ENCODE data around the gene LSR. TPM values are rescaled to one million over a fixed set of nuclear protein-coding genes. Genes with fewer than 3 reads are reported as not detected.
"Not testable (repeated sequence)": the region's sequence is repeated elsewhere in the genome, so short reads cannot be mapped to it uniquely, and the experiment has no call there.

Gene LSR
- total RNA-seq, 2 experiments from 2014 or later: 13.2 to 13.3 TPM

DNA sequence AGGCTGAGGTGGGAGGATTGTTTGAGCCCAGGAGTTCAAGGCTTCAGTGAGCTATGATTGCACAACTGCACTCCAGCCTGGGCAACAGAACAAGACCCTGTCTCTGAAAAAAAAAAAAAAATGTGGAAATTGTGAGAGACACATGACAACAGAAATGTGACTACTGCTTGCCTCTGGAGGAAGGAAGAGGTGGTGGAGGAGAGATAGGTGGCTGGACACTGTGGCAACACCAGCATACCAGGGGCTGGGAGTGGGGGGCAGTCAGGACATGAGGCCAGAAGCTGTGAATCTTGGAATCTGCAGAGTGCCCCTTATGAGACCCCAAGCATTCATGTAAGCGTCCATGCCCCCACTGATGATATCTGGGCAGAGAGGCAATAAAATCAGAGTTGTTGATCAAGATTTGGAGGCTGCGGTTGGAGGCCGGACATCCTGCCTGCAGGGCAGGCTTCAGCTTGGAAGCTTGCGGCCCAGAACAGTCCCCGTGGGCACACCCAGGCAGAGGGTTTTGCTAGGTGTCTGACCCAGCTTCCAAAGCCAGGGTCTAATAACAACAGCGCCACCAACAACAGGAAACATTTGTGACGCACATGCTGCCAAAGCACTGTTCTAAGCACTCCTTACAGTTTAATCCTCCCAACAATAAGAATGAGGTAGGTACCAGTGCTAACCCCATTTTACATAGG, 37.1 kb upstream of the LSR start:
- ChIA-PET POLR2A (interaction anchor here (0.8 to 5.0 kb wide), 20 partner anchors 9 to 609 kb away, joined by 3 to 64 read pairs (median 4); partner anchors contain the start of genes FXYD5 and ZNF302), CTCF (interaction anchor here (1.1 to 2.3 kb wide), 4 partner anchors 26 to 70 kb away, joined by 3 to 17 read pairs (median 8); partner anchors contain the start of genes FXYD5 and FXYD7)
- Mint-ChIP-seq H3K4me3 (peak overlapping the region; percentile 56), H3K27me3 (no peaks in the 10 kb centered on the region), H3K27ac (peak overlapping the region; percentile 99), H3K9me3 (peaks cover 6% of the 10 kb centered on the region), H3K4me1 (peaks cover 89% of the 10 kb centered on the region), H3K36me3 (ENCODE audit: low read depth) (peaks cover 20% of the 10 kb centered on the region)
- DNase-seq: peak; percentile 91

DNA sequence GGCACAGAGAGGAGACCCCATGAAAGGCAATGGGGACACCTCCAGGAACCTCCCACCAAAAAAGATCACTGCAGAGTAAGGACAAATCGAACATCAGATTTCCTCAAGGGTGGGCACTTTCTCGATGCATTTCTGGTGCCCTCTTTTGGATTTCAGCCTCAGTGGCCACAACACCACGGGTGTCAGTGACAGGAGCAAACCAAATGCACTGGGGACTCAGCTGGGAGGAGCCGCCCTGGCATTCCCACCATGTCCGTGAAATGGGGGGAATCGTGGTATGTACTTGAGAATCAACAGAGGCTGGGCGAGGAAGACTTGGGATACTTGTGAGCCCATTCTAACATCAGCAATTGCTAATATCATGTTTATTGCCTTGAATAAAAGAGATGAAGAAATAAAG, 36.6 kb upstream of the LSR start:
- POLR2A ChIA-PET: interaction anchor here (0.8 to 5.0 kb wide), 16 partner anchors 8 to 609 kb away, joined by 3 to 64 read pairs (median 5); partner anchors contain the start of gene FXYD5
- Mint-ChIP-seq H3K4me3 (peak overlapping the region; percentile 56), H3K4me1 (peaks cover 87% of the 10 kb centered on the region), H3K27me3 (no peaks in the 10 kb centered on the region), H3K27ac (peak overlapping the region; percentile 99), H3K9me3 (peaks cover 6% of the 10 kb centered on the region), H3K36me3 (ENCODE audit: low read depth) (peaks cover 20% of the 10 kb centered on the region)
- no peak for DNase-seq
- CTCF ChIA-PET: interaction anchor here (1.1 to 2.3 kb wide), 4 partner anchors 25 to 70 kb away, joined by 3 to 17 read pairs (median 8); partner anchors contain the start of genes FXYD5 and FXYD7

GRCh38 chr19:35213663-35214632, 34.9 kb upstream of the LSR start:
- DNase-seq: peak; percentile 78
- Mint-ChIP-seq H3K36me3 (ENCODE audit: low read depth) (peaks cover 14% of the 10 kb centered on the region), H3K4me3 (peak overlapping the region; percentile 7), H3K9me3 (peaks cover 3% of the 10 kb centered on the region), H3K27ac (peak overlapping the region; percentile 99), H3K27me3 (no peaks in the 10 kb centered on the region), H3K4me1 (peaks cover 75% of the 10 kb centered on the region)
- ChIA-PET POLR2A (interaction anchor here (0.7 to 5.0 kb wide), 16 partner anchors 9 to 249 kb away, joined by 3 to 64 read pairs (median 4); partner anchors contain the start of gene FXYD5), CTCF (interaction anchor here (0.8 to 1.5 kb wide), 3 partner anchors 42 to 67 kb away, joined by 3 read pairs; no protein-coding TSS in a partner anchor)

DNA sequence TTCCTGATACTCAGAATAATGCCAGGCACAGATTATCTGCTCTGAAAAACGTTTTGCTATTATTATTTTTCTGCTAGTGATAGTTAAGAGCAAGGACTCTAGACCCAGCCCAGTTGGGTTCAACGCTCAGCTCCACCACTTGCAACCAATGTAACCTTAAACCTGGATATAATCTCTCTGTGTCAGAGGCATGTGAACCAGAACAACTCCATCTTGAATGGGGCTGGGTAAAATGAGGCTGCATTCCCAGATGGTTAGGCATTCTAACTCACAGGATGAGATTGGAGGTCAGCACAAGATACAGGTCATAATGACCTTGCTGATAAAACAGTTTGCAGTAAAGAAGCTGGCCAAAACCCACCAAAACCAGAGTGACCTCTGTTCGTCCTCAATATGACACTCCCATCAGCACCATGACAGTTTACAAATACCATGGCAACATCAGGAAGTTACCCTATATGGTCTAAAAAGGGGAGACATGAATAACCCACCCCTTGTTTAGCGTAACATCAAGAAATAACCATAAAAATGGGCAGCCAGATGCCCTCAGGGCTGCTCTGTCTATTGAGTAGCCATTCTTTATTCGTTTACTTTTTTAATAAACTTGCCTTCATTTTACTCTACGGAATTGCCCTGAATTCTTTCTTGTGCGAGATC, 33.9 kb upstream of the LSR start:
- POLR2A ChIA-PET: interaction anchor here (0.9 to 5.0 kb wide), 12 partner anchors 8 to 248 kb away, joined by 3 to 64 read pairs (median 5); partner anchors contain the start of genes FXYD5 and USF2
- H3K27ac Mint-ChIP-seq: peak overlapping the region; percentile 99
- H3K4me1 Mint-ChIP-seq: peaks cover 71% of the 10 kb centered on the region
- DNase-seq: no peak
- H3K4me3 Mint-ChIP-seq: no peak overlapping the region
- no peaks in the 10 kb centered on the region for H3K27me3 Mint-ChIP-seq
- CTCF ChIA-PET: interaction anchor here (0.8 to 3.1 kb wide), 5 partner anchors 61 to 73 kb away, joined by 3 to 29 read pairs (median 3); partner anchors contain the start of genes FXYD5 and FXYD7
- peaks cover 17% of the 10 kb centered on the region for H3K36me3 Mint-ChIP-seq (ENCODE audit: low read depth)
- peaks cover 9% of the 10 kb centered on the region for H3K9me3 Mint-ChIP-seq

GRCh38 chr19:35216016-35216832, 32.6 kb upstream of the LSR start:
- no peaks in the 10 kb centered on the region for H3K27me3 Mint-ChIP-seq
- ChIA-PET CTCF (interaction anchor here (0.7 to 3.1 kb wide), 7 partner anchors 10 to 149 kb away, joined by 3 to 29 read pairs (median 7); partner anchors contain the start of genes FXYD5 and FXYD7), POLR2A (interaction anchor here (1.3 to 3.0 kb wide), 5 partner anchors 10 to 74 kb away, joined by 3 to 15 read pairs (median 9); partner anchors contain the start of genes FXYD5 and USF2)
- H3K36me3 Mint-ChIP-seq (ENCODE audit: low read depth): peaks cover 17% of the 10 kb centered on the region
- peaks cover 13% of the 10 kb centered on the region for H3K9me3 Mint-ChIP-seq
- no peak for DNase-seq
- H3K4me3 Mint-ChIP-seq: no peak overlapping the region
- H3K27ac Mint-ChIP-seq: peak overlapping the region; percentile 52
- H3K4me1 Mint-ChIP-seq: peaks cover 70% of the 10 kb centered on the region

- peaks cover 63% of the 10 kb centered on the region for H3K4me1 Mint-ChIP-seq
Measured at GRCh38 chr19:35216833-35217648, 31.8 kb upstream of the LSR start.

DNA sequence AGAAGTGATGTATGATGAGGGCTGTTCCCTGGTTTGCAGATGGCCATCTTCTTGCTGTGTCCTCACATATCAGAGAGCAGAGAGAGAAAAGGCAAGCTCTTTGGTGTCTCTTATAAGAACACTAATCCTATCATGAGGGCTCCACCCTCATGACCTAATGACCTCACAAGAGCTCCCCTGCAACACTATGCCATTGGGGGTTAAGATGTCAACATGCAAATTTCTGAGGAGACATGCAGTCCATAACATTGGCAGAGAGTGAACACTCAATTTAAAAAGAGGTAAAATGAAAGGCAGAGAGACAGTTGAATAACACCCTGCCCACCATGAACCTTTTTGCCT, 31.2 kb upstream of the LSR start:
- ChIA-PET POLR2A (interaction anchor here (1.3 to 3.0 kb wide), 5 partner anchors 11 to 76 kb away, joined by 3 to 15 read pairs (median 9); partner anchors contain the start of gene FXYD5), CTCF (interaction anchor here (0.7 to 3.1 kb wide), 8 partner anchors 12 to 151 kb away, joined by 3 to 29 read pairs (median 4); partner anchors contain the start of gene FXYD5)
- peaks cover 11% of the 10 kb centered on the region for H3K36me3 Mint-ChIP-seq (ENCODE audit: low read depth)
- peaks cover 13% of the 10 kb centered on the region for H3K9me3 Mint-ChIP-seq
- peaks cover 57% of the 10 kb centered on the region for H3K4me1 Mint-ChIP-seq
- no peak for DNase-seq
- no peak overlapping the region for H3K4me3 Mint-ChIP-seq
- H3K27me3 Mint-ChIP-seq: no peaks in the 10 kb centered on the region
- H3K27ac Mint-ChIP-seq: no peak overlapping the region

More at GRCh38 chr19:35216833-35217648, 31.8 kb upstream of the LSR start:
- H3K9me3 Mint-ChIP-seq: peaks cover 13% of the 10 kb centered on the region
- H3K36me3 Mint-ChIP-seq (ENCODE audit: low read depth): peaks cover 16% of the 10 kb centered on the region
- H3K27ac Mint-ChIP-seq: no peak overlapping the region
- H3K4me3 Mint-ChIP-seq: no peak overlapping the region
- no peaks in the 10 kb centered on the region for H3K27me3 Mint-ChIP-seq
- peak; percentile 72 for DNase-seq
- ChIA-PET POLR2A (interaction anchor here (1.3 to 3.0 kb wide), 5 partner anchors 10 to 75 kb away, joined by 3 to 15 read pairs (median 9); partner anchors contain the start of gene FXYD5), CTCF (interaction anchor here (0.9 to 3.1 kb wide), 8 partner anchors 11 to 150 kb away, joined by 3 to 29 read pairs (median 6); partner anchors contain the start of gene FXYD5)

- ChIA-PET POLR2A (interaction anchor here (2.5 kb wide), 1 partner anchor 12 kb away, joined by 11 read pairs; no protein-coding TSS in a partner anchor), CTCF (no interaction called here)
- Mint-ChIP-seq H3K4me1 (peaks cover 49% of the 10 kb centered on the region), H3K27ac (no peak overlapping the region), H3K27me3 (no peaks in the 10 kb centered on the region), H3K9me3 (peaks cover 17% of the 10 kb centered on the region), H3K36me3 (ENCODE audit: low read depth) (peaks cover 11% of the 10 kb centered on the region), H3K4me3 (no peak overlapping the region)
- DNase-seq: no peak
Measured at GRCh38 chr19:35219008-35219407, 29.8 kb upstream of the LSR start.

GRCh38 chr19:35220315-35220921, 28.4 kb upstream of the LSR start:
- H3K27me3 Mint-ChIP-seq: no peaks in the 10 kb centered on the region
- peaks cover 9% of the 10 kb centered on the region for H3K36me3 Mint-ChIP-seq (ENCODE audit: low read depth)
- peak; percentile 15 for DNase-seq
- ChIA-PET POLR2A (interaction anchor here (0.9 to 1.2 kb wide), 2 partner anchors 8 to 79 kb away, joined by 3 to 6 read pairs; no protein-coding TSS in a partner anchor), CTCF (no interaction called here)
- H3K9me3 Mint-ChIP-seq: peaks cover 17% of the 10 kb centered on the region
- peaks cover 38% of the 10 kb centered on the region for H3K4me1 Mint-ChIP-seq
- peak overlapping the region; percentile 41 for H3K27ac Mint-ChIP-seq
- H3K4me3 Mint-ChIP-seq: no peak overlapping the region

DNA sequence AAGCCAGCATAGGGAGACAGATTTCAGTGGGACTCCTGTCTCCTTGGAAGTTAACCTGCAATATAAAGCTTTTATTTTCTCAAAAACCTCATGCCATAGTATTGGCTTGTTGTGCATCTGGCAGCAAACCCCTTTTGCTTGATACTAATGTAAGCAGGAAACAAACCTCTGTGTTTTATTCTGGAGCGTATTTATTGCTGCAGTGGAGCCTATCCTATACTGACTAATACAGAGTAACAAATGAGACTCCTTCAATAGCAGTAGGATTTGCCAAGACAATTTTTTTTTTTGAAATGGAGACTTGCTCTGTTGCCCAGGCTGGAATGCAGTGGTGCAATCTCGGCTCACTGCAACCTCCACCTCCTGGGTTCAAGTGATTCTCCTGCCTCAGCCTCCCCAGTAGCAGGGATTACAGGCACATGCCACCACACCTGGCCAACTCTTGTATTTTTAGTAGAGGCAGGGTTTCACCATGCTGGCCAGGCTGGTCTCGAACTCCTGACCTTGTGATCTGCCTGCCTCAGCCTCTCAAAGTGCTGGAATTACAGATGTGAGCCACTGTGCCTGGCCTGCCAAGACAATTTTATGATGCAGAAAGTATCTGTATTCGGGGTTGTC, 27.7 kb upstream of the LSR start:
- POLR2A ChIA-PET: interaction anchor here (0.9 to 1.2 kb wide), 2 partner anchors 9 to 80 kb away, joined by 3 to 6 read pairs; no protein-coding TSS in a partner anchor
- H3K36me3 Mint-ChIP-seq (ENCODE audit: low read depth); H3K4me3 Mint-ChIP-seq; CTCF ChIA-PET; H3K27me3 Mint-ChIP-seq: not testable (repeated sequence)
- Mint-ChIP-seq H3K9me3 (peaks cover 17% of the 10 kb centered on the region), H3K4me1 (peaks cover 37% of the 10 kb centered on the region), H3K27ac (peak overlapping the region; percentile 41)
- peak; percentile 4 for DNase-seq

Measured in activated CD4-positive, alpha-beta memory T cell treated with anti-CD3 and anti-CD28 coated beads, Interleukin-2, amount 10 ng/mL, durations not matched to agents 7 days and 5 days (primary cell).